ENCODE results near the gene VPS54.

DNA sequence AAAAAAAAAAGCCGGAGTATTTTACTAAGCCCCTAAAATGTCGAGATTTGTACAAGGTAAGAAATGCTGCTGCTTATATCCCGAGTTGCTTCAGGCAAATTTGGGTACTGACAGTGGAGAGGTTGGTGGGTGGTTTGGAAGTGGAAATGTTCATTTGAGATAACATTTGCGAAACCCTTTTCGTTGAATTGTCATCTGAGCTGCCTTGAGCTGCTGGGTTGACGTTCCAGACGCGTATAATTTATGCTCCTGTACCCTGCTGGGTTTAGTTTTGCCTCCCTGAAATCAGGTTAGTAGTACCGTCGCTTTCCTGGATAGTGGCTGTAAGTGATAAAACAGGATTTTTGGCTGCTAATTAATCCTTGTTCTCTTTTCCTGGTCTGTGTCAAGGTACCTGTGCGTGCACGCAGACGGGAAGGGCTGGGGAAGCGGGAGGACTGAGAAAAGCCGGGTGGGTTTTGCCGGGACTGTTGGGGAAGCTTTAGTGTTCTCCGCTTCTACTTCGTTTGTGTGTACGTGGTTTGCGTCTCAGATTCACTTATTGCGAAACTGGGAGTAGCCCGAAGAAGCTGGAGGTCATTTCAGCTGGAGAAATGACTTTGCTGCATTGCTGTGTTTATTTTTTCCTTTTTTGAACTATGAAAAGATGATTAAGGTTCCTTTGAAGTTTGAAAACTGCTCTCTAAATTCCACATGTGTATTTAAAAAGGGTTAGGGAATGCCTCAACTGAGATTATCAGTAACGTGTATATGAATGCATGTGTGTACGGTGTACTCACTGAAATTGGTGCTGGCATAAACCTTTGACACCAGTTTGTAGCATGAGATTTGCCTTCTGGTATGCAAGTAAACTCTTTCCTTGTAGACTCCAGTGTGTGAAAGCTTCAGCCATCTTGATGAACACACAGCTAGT, 176.8 kb downstream of the VPS54 start:
- TF ChIP-seq NCOA1 (IDR thresholded peaks at IDR 0.05; ENCODE audit: low read depth) (no peak), ZFP36 (IDR thresholded peaks at IDR 0.05; ENCODE audit: low read depth, low read length, partially characterized antibody) (no peak), POLR2A (conservative IDR thresholded peaks at IDR 0.05) (no peak), JUNB (CRISPR knock-in tag; conservative IDR thresholded peaks at IDR 0.05) (no peak), NFIC (IDR thresholded peaks at IDR 0.05) (no peak), PPARD (CRISPR knock-in tag; IDR thresholded peaks at IDR 0.05) (no peak)
- TF ChIP-seq, protein P1, sequence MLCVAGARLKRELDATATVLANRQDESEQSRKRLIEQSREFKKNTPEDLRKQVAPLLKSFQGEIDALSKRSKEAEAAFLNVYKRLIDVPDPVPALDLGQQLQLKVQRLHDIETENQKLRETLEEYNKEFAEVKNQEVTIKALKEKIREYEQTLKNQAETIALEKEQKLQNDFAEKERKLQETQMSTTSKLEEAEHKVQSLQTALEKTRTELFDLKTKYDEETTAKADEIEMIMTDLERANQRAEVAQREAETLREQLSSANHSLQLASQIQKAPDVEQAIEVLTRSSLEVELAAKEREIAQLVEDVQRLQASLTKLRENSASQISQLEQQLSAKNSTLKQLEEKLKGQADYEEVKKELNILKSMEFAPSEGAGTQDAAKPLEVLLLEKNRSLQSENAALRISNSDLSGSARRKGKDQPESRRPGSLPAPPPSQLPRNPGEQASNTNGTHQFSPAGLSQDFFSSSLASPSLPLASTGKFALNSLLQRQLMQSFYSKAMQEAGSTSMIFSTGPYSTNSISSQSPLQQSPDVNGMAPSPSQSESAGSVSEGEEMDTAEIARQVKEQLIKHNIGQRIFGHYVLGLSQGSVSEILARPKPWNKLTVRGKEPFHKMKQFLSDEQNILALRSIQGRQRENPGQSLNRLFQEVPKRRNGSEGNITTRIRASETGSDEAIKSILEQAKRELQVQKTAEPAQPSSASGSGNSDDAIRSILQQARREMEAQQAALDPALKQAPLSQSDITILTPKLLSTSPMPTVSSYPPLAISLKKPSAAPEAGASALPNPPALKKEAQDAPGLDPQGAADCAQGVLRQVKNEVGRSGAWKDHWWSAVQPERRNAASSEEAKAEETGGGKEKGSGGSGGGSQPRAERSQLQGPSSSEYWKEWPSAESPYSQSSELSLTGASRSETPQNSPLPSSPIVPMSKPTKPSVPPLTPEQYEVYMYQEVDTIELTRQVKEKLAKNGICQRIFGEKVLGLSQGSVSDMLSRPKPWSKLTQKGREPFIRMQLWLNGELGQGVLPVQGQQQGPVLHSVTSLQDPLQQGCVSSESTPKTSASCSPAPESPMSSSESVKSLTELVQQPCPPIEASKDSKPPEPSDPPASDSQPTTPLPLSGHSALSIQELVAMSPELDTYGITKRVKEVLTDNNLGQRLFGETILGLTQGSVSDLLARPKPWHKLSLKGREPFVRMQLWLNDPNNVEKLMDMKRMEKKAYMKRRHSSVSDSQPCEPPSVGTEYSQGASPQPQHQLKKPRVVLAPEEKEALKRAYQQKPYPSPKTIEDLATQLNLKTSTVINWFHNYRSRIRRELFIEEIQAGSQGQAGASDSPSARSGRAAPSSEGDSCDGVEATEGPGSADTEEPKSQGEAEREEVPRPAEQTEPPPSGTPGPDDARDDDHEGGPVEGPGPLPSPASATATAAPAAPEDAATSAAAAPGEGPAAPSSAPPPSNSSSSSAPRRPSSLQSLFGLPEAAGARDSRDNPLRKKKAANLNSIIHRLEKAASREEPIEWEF (CRISPR knock-in tag; IDR thresholded peaks at IDR 0.05): no peak
- TF ChIP-seq, protein P2, sequence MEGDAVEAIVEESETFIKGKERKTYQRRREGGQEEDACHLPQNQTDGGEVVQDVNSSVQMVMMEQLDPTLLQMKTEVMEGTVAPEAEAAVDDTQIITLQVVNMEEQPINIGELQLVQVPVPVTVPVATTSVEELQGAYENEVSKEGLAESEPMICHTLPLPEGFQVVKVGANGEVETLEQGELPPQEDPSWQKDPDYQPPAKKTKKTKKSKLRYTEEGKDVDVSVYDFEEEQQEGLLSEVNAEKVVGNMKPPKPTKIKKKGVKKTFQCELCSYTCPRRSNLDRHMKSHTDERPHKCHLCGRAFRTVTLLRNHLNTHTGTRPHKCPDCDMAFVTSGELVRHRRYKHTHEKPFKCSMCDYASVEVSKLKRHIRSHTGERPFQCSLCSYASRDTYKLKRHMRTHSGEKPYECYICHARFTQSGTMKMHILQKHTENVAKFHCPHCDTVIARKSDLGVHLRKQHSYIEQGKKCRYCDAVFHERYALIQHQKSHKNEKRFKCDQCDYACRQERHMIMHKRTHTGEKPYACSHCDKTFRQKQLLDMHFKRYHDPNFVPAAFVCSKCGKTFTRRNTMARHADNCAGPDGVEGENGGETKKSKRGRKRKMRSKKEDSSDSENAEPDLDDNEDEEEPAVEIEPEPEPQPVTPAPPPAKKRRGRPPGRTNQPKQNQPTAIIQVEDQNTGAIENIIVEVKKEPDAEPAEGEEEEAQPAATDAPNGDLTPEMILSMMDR (IDR thresholded peaks at IDR 0.05 in 2 of 3, conservative IDR thresholded peaks at IDR 0.05 in 1 of 3; ENCODE audit: insufficient read depth in 2 of 3, low read depth in 1 of 3, low read length in 3 of 3): no peak
- TF ChIP-seq, protein P3, sequence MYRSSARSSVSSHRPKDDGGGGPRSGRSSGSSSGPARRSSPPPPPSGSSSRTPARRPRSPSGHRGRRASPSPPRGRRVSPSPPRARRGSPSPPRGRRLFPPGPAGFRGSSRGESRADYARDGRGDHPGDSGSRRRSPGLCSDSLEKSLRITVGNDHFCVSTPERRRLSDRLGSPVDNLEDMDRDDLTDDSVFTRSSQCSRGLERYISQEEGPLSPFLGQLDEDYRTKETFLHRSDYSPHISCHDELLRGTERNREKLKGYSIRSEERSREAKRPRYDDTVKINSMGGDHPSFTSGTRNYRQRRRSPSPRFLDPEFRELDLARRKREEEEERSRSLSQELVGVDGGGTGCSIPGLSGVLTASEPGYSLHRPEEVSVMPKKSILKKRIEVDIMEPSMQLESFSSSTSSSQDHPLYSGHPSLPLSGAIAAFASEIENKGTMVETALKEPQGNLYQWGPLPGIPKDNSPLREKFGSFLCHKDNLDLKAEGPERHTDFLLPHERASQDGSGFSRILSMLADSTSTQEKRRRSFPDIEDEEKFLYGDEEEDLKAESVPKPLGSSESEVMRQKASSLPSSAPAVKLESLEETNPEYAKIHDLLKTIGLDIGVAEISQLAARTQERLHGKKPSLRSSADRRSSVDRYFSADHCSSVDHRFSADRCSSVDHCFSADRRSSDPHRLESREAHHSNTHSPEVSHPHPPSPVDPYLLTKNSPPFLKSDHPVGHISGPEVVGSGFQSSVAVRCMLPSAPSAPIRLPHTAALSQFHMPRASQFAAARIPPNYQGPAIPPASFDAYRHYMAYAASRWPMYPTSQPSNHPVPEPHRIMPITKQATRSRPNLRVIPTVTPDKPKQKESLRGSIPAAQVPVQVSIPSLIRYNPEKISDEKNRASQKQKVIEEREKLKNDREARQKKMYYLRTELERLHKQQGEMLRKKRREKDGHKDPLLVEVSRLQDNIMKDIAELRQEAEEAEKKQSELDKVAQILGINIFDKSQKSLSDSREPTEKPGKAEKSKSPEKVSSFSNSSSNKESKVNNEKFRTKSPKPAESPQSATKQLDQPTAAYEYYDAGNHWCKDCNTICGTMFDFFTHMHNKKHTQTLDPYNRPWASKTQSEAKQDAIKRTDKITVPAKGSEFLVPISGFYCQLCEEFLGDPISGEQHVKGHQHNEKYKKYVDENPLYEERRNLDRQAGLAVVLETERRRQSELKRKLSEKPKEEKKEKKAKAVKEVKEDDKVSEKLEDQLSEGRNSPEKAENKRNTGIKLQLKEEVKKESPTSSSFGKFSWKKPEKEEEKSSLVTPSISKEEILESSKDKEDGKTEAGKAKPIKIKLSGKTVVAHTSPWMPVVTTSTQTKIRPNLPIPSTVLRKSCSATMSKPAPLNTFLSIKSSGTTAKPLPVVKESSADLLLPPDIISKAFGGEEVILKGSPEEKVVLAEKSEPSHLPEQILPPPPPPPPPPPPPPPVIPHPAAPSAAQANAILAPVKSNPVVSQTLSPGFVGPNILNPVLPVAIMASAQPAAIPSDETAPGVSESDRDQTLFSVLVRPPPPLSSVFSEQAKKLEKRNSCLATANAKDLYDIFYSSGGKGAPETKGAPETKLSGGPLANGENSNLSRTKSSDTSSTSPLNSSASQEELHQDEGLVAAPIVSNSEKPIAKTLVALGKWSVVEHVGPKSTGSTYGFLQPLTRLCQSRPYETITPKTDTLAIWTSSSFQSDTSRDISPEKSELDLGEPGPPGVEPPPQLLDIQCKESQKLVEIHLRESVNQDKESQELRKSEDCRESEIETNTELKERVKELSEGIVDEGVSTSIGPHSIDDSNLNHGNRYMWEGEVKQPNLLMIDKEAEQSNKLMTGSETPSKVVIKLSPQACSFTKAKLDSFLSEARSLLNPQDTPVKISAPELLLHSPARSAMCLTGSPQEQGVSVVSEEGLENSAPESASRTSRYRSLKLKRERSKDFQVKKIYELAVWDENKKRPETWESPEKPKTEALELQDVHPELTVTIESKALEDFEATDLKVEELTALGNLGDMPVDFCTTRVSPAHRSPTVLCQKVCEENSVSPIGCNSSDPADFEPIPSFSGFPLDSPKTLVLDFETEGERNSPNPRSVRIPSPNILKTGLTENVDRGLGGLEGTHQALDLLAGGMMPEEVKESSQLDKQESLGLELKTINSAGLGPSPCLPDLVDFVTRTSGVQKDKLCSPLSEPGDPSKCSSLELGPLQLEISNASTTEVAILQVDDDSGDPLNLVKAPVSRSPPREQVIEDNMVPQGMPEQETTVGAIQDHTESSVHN (IDR thresholded peaks at IDR 0.05; ENCODE audit: borderline replicate concordance in 1 of 2, low read depth in 1 of 2): no peak
- TF ChIP-seq, protein P4, sequence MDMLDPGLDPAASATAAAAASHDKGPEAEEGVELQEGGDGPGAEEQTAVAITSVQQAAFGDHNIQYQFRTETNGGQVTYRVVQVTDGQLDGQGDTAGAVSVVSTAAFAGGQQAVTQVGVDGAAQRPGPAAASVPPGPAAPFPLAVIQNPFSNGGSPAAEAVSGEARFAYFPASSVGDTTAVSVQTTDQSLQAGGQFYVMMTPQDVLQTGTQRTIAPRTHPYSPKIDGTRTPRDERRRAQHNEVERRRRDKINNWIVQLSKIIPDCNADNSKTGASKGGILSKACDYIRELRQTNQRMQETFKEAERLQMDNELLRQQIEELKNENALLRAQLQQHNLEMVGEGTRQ (CRISPR knock-in tag; IDR thresholded peaks at IDR 0.05): no peak

Measured in K562 (cell line).